H9 (cell line): ENCODE measurements around the gene B3GNT2. TPM values are rescaled to one million over a fixed set of nuclear protein-coding genes. Genes with fewer than 3 reads are reported as not detected.

Source experiments
- DNase-seq: peaks from one replicate; pipeline ENCODE4 v3.0.0-alpha.2; 2017
- H2AFZ ChIP-seq: one replicate; pipeline ENCODE4 v1.6.1; 2013; ENCODE audit warnings: mild to moderate bottlenecking, low read length, control low read depth, moderate library complexity
- H2AK5ac ChIP-seq: 2 replicates; pipeline ENCODE4 v1.6.1; 2013; ENCODE audit warnings: low read length, control low read depth, mixed read lengths; ENCODE audit not compliant: insufficient read length
- H2BK120ac ChIP-seq: one replicate; pipeline ENCODE4 v1.6.1; 2013; ENCODE audit warnings: low read depth, mild to moderate bottlenecking, low read length, control low read depth, inconsistent platforms; ENCODE audit not compliant: poor library complexity, severe bottlenecking
- H2BK12ac ChIP-seq: 2 replicates; pipeline ENCODE4 v1.6.1; 2013; ENCODE audit warnings: low read length, control low read depth, mixed read lengths, low read depth; ENCODE audit not compliant: insufficient read length
- H2BK15ac ChIP-seq: 2 replicates; pipeline ENCODE4 v1.6.1; 2013; ENCODE audit warnings: low read depth, low read length, control low read depth
- H2BK20ac ChIP-seq: one replicate; pipeline ENCODE4 v1.6.1; 2013; ENCODE audit warnings: low read depth, mild to moderate bottlenecking, low read length, control low read depth, inconsistent platforms; ENCODE audit not compliant: poor library complexity, severe bottlenecking
- H2BK5ac ChIP-seq: 2 replicates; pipeline ENCODE4 v1.6.1; 2013; ENCODE audit warnings: low read length, control low read depth, mixed read lengths; ENCODE audit not compliant: insufficient read length
- H3K14ac ChIP-seq: 2 replicates; pipeline ENCODE4 v1.6.1; 2013; ENCODE audit warnings: low read length, control low read depth; ENCODE audit not compliant: insufficient read depth
- H3K18ac ChIP-seq: 2 replicates; pipeline ENCODE4 v1.6.1; 2013; ENCODE audit warnings: low read depth, mild to moderate bottlenecking, mixed read lengths, low read length, control low read depth; ENCODE audit not compliant: insufficient read length
- H3K23ac ChIP-seq: 2 replicates; pipeline ENCODE4 v1.6.1; 2013; ENCODE audit warnings: low read length, control low read depth, mixed read lengths, low read depth; ENCODE audit not compliant: insufficient read length
- H3K23me2 ChIP-seq: 2 replicates; pipeline ENCODE4 v1.6.1; 2013; ENCODE audit warnings: low read depth, mild to moderate bottlenecking, mixed read lengths, low read length, control low read depth; ENCODE audit not compliant: insufficient read length, poor library complexity, severe bottlenecking
- H3K27ac ChIP-seq: 2 replicates; pipeline ENCODE4 v1.5.1; 2013; ENCODE audit warnings: low read length, control low read depth, mixed read lengths, low read depth; ENCODE audit not compliant: insufficient read length
- H3K27me3 ChIP-seq: 2 replicates; pipeline ENCODE4 v1.6.1; 2013; ENCODE audit warnings: low read length, control low read depth, inconsistent platforms; ENCODE audit not compliant: insufficient read depth
- H3K4ac ChIP-seq: 2 replicates; pipeline ENCODE4 v1.6.1; 2013; ENCODE audit warnings: low read depth, mild to moderate bottlenecking, control low read depth, inconsistent platforms, low read length, moderate library complexity
- H3K4me1 ChIP-seq: 2 replicates; pipeline ENCODE4 v1.6.1; 2013; ENCODE audit warnings: low read length, control low read depth, inconsistent platforms; ENCODE audit not compliant: insufficient read depth
- H3K4me2 ChIP-seq: 2 replicates; pipeline ENCODE4 v1.6.1; 2013; ENCODE audit warnings: low read length, control low read depth, mixed read lengths; ENCODE audit not compliant: insufficient read length, insufficient read depth
- H3K56ac ChIP-seq: 2 replicates; pipeline ENCODE4 v1.6.1; 2013; ENCODE audit warnings: low read depth, mild to moderate bottlenecking, mixed read lengths, low read length, control low read depth; ENCODE audit not compliant: insufficient read length
- H3K79me1 ChIP-seq: 2 replicates; pipeline ENCODE4 v1.6.1; 2013; ENCODE audit warnings: low read depth, mild to moderate bottlenecking, moderate library complexity, low read length, control low read depth, inconsistent platforms; ENCODE audit not compliant: insufficient read depth, poor library complexity, severe bottlenecking
- H3K79me2 ChIP-seq: 2 replicates; pipeline ENCODE4 v1.6.1; 2013; ENCODE audit warnings: low read length, control low read depth, inconsistent platforms; ENCODE audit not compliant: insufficient read depth
- H3K9ac ChIP-seq: 2 replicates; pipeline ENCODE4 v1.6.1; 2013; ENCODE audit warnings: low read length, control low read depth, mixed read lengths; ENCODE audit not compliant: insufficient read length; ENCODE audit errors: extremely low read depth
- H3K9me3 ChIP-seq: one replicate; pipeline ENCODE4 v1.6.1; 2013; ENCODE audit warnings: low read depth, low read length, inconsistent platforms; ENCODE audit not compliant: control insufficient read depth
- H3T11ph ChIP-seq: one replicate; pipeline ENCODE4 v1.6.1; 2013; ENCODE audit warnings: mild to moderate bottlenecking, low read length, control low read depth, inconsistent platforms
- H4K20me1 ChIP-seq: one replicate; pipeline ENCODE4 v1.6.1; 2013; ENCODE audit not compliant: control insufficient read depth, insufficient read length, insufficient read depth
- H4K5ac ChIP-seq: 2 replicates; pipeline ENCODE4 v1.6.1; 2013; ENCODE audit warnings: low read depth, mild to moderate bottlenecking, mixed read lengths, low read length, control low read depth; ENCODE audit not compliant: insufficient read length
- H4K8ac ChIP-seq: replicated peaks from 2 replicates; pipeline ENCODE4 v1.6.1; 2013; ENCODE audit warnings: low read length, control low read depth, mixed read lengths, low read depth; ENCODE audit not compliant: insufficient read length
- H4K91ac ChIP-seq: 2 replicates; pipeline ENCODE4 v1.6.1; 2013; ENCODE audit warnings: low read depth, mild to moderate bottlenecking, moderate library complexity, mixed read lengths, low read length, control low read depth; ENCODE audit not compliant: insufficient read length
- H3K27ac Mint-ChIP-seq, 3 experiments: 2 replicates in 2 of 3; 3 replicates in 1 of 3; pipeline ENCODE4 v1.8.0; 2020 to 2021; ENCODE audit warnings: mixed read lengths in 3 of 3, mild to moderate bottlenecking in 1 of 3, moderate library complexity in 1 of 3
- H3K27me3 Mint-ChIP-seq: 2 replicates; pipeline ENCODE4 v1.8.0; 2021; ENCODE audit warnings: low read depth, mild to moderate bottlenecking, moderate library complexity, mixed read lengths
- H3K36me3 Mint-ChIP-seq, 3 experiments: 2 replicates in 2 of 3; 3 replicates in 1 of 3; pipeline ENCODE4 v1.8.0; 2020 to 2021; ENCODE audit warnings: low read depth in 3 of 3, mixed read lengths in 3 of 3; ENCODE audit not compliant: insufficient read depth in 1 of 3
- H3K4me1 Mint-ChIP-seq, 2 experiments: 2 replicates each; pipeline ENCODE4 v1.8.0; 2020; ENCODE audit warnings: mixed read lengths in 2 of 2
- H3K4me3 Mint-ChIP-seq, 2 experiments: 2 replicates in 1 of 2; 3 replicates in 1 of 2; pipeline ENCODE4 v1.8.0; 2020 to 2021; ENCODE audit warnings: mild to moderate bottlenecking in 2 of 2, mixed read lengths in 2 of 2, moderate library complexity in 1 of 2
- H3K9me3 Mint-ChIP-seq, 2 experiments: 2 replicates in 1 of 2; 3 replicates in 1 of 2; pipeline ENCODE4 v1.8.0; 2020; ENCODE audit warnings: mild to moderate bottlenecking in 2 of 2, mixed read lengths in 2 of 2, moderate library complexity in 1 of 2
- WGBS: extraction: QIAGEN DNeasy Blood & Tissue Kit; methylation state at CpG from one replicate; pipeline ENCODE4 v1.1.7; 2013; ENCODE audit warnings: missing lambda C conversion rate, low lambda C conversion rate, mixed read lengths; ENCODE audit not compliant: insufficient read length; ENCODE audit errors: extremely low coverage; 5-methylcytosine and 5-hydroxymethylcytosine counted together
- total RNA-seq: library from RNA; stranded (reverse); gene quantifications from 2 replicates; pipeline ENCODE4 v1.2.1, GENCODE V29; 2021
- TF ChIP-seq, protein P1 (sequence below): fragments of 200-600 bp; sonication (generic); conservative IDR thresholded peaks from 3 replicates; pipeline ENCODE4 v1.8.0; 2021; ENCODE audit warnings: antibody characterized with exemption, mild to moderate bottlenecking

Gene B3GNT2
- total RNA-seq, 1 experiment from 2014 or later = 55.3 TPM

GRCh38 chr2:62250239-62250638 is 54.3 kb downstream of the B3GNT2 start:
- no peak overlapping the region for H4K8ac ChIP-seq
- no peaks in the 10 kb centered on the region for H3K27me3 ChIP-seq
- no peak overlapping the region for H4K91ac ChIP-seq
- no peaks in the 10 kb centered on the region for H3K4me1 Mint-ChIP-seq
- H3K27ac ChIP-seq = no peak overlapping the region
- H3K23me2 ChIP-seq = no peaks in the 10 kb centered on the region
- WGBS = no CpG with 5 or more reads among the region's 4 CpGs
- H3K27me3 Mint-ChIP-seq = no peaks in the 10 kb centered on the region
- no peaks in the 10 kb centered on the region for H3K9me3 ChIP-seq
- H3K14ac ChIP-seq = no peak overlapping the region
- TF ChIP-seq, protein P1, sequence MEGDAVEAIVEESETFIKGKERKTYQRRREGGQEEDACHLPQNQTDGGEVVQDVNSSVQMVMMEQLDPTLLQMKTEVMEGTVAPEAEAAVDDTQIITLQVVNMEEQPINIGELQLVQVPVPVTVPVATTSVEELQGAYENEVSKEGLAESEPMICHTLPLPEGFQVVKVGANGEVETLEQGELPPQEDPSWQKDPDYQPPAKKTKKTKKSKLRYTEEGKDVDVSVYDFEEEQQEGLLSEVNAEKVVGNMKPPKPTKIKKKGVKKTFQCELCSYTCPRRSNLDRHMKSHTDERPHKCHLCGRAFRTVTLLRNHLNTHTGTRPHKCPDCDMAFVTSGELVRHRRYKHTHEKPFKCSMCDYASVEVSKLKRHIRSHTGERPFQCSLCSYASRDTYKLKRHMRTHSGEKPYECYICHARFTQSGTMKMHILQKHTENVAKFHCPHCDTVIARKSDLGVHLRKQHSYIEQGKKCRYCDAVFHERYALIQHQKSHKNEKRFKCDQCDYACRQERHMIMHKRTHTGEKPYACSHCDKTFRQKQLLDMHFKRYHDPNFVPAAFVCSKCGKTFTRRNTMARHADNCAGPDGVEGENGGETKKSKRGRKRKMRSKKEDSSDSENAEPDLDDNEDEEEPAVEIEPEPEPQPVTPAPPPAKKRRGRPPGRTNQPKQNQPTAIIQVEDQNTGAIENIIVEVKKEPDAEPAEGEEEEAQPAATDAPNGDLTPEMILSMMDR = no peak
- no peak overlapping the region for H2AFZ ChIP-seq
- H3K9ac ChIP-seq = no peak overlapping the region
- H3K4ac ChIP-seq = no peak overlapping the region
- no peak overlapping the region for H3K4me3 Mint-ChIP-seq
- H3K18ac ChIP-seq = no peak overlapping the region
- H2BK12ac ChIP-seq = no peak overlapping the region
- 0 out of 7 replicates have a peak, but pooled peaks cover 0 to 2% (median 0%) of the 10 kb centered on the region in 3 experiments for H3K36me3 Mint-ChIP-seq
- no peak for DNase-seq
- no peak overlapping the region for H3K4me2 ChIP-seq
- no peak overlapping the region for H2AK5ac ChIP-seq
- H4K20me1 ChIP-seq = no peaks in the 10 kb centered on the region
- no peaks in the 10 kb centered on the region; a peak in 1 of 5 replicates for H3K9me3 Mint-ChIP-seq
- H2BK120ac ChIP-seq = no peak overlapping the region
- no peak overlapping the region for H2BK5ac ChIP-seq
- H4K5ac ChIP-seq = no peak overlapping the region
- H3K27ac Mint-ChIP-seq = no peak overlapping the region
- H2BK15ac ChIP-seq = no peak overlapping the region
- H3K79me2 ChIP-seq = no peaks in the 10 kb centered on the region
- H3K56ac ChIP-seq = no peak overlapping the region
- no peaks in the 10 kb centered on the region for H3K79me1 ChIP-seq
- H3K4me1 ChIP-seq = no peaks in the 10 kb centered on the region
- H3T11ph ChIP-seq = no peak overlapping the region
- H2BK20ac ChIP-seq = no peak overlapping the region
- no peak overlapping the region for H3K23ac ChIP-seq
